8988T (cell line): ENCODE results near the gene PRKG1.

Experiments
- DNase-seq: peaks from one replicate; pipeline ENCODE4 v3.0.0; 2011

The PRKG1 gene

DNA sequence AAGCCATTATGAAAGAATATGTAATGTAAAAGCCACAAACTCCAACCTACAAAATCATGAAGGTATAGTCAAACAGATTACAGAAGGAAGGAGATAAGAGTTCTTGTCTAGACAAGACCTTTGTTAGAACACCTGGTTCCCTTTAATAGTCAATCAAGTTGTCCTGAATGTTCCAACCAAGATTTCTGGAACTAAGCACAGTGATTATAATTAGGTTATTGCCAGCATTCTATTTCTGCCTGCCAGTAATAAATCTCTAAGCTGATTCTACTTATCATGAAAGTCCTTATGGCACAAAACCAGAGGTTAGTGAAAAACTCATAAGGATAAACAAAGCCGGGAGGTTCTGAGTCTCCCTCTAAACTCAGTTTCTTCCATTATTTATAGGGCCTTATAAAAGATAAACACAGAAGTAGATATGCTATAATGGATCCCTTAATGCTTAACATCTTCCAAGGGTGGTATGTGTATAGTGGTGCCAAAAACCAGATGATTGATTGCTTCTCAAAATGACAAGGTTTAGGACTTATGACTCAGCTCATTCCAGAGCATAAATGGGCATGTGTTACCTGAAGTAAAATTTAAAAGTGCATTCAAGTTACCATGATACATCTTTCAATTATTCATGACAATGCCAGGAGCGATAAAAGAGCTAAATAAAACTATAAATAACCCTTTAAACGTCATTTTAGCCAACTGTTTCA, 387.9 kb downstream of the PRKG1 start:
- DNase-seq: no peak

DNA sequence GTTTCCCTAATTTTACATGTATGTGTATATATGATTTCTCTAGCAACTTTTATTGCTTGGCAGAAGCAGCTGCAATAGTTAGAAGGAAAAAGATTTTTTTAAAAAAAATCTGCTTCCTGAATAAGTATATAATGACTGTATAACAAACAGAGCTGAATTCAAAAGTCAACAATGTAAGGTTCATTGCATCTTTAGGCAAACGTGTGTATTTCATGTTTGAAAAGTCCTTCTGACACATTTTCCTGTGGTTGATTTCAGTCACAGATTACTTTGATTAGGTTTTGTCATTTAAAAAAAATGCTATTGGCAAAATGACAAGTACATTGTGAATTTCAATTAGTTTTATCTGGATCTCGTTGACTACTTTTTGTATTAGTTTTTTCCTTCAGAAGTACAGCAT, 394.1 kb downstream of the PRKG1 start:
- no peak for DNase-seq

DNA sequence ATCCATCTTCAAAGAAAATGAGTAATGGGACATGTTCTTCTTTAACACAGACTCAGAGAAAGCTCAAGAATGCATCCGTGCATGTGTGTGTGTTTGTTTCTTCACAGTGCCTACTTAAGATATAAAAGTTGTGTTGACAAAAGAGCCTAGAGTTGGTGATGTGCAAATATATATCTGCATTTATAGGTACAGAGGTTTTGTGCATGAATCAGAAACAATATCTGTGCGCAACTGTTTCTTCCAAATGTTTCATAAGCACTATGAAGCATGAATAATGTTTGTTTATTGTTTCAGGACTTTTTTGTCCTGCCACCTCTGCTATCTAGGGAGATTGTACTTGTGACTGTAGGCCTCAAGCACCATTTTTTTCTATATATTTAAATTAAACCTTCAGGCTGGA, 395.4 kb downstream of the PRKG1 start:
- no peak for DNase-seq

DNA sequence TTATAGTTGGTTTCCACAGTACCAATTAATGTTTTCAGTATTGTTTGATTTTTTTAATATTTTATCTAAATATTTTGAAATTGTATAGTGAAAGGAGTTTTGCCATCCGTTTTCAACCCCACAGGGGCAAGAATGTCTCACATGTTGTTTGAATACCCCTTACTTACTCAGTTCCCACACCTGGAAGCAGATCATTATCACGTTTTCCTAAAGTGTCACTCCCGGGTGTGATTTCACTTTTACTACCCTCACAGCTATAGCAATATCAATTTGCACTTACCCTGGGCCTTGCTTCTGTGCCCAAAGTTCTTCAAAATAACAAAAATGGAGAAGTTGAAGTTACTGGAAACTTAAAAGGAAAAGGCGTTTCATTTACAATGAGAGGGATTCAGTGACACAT, 397.0 kb downstream of the PRKG1 start:
- no peak for DNase-seq

DNA sequence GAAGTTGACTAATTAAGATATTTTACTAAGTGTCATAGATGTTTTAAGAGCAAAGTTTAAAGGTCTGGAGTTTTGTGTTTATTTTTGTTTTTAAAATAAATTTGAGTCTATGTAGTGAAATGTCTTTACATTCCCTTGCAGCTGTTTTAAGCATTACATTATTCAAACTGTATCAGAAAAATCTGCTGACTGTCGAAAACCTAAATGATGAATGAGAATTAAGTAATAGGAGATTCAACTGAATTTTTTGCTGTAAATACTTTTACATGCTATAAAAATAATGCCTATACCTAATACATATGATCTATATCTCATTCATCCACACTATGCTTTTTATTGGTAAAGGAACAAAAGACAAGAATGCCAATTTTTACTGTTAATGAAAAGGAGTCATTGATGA, 397.9 kb downstream of the PRKG1 start:
- no peak for DNase-seq

DNA sequence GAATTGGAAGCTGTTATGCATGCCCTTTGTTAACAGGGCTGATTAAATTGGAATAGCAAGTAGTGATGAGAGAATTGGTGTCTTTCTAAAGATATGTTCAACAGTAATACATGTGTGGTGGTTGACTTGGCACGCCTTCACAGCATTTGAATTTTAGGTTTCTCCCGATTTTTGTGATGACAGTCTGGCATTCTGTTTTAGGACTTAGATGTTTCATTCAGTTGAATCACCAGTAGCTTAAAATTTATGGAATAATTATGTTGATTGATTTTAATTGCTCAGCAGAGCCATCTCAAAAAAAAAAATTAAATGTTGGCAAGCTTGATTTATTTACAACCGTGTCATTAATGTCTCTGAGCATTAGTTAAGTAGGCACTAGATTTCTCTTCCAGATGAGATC, 405.4 kb downstream of the PRKG1 start:
- no peak for DNase-seq

DNA sequence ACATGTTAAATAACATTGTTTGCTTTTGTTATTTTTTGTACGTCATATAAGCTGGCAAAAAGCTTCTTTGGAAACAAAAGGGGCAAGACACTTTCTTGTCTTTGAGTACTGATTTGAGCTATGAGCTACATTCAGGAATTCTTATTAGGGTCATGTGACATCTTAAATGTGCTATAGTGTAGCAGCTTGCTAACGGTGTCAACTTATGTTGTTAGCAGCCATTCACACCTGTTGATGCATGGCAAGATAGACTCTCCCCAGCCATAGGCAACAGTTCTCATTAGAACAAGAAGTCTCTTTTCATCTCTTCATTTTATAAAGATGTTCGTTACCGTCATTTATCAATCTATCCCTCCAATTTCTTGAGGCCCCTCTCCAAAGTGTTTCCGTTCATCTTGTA, 411.4 kb downstream of the PRKG1 start:
- DNase-seq: no peak

DNA sequence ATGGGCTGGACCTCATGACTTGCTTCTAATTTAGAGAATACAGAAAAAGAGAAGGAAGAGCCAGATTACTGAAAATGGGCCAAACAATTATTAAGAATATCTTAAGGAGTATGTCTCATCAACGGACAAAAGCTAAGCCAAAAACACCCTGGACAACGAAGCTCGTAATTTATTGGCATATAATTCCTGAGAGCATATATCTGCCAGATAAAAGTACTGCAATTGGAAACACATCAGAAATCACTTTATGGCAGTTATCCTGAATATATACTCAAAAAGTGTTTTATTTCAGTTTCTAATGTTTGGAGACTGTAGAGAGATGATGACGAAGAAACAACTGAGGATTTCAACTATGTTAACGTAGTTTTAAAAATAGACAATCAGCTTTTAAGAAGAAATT, 413.3 kb downstream of the PRKG1 start:
- no peak for DNase-seq

DNA sequence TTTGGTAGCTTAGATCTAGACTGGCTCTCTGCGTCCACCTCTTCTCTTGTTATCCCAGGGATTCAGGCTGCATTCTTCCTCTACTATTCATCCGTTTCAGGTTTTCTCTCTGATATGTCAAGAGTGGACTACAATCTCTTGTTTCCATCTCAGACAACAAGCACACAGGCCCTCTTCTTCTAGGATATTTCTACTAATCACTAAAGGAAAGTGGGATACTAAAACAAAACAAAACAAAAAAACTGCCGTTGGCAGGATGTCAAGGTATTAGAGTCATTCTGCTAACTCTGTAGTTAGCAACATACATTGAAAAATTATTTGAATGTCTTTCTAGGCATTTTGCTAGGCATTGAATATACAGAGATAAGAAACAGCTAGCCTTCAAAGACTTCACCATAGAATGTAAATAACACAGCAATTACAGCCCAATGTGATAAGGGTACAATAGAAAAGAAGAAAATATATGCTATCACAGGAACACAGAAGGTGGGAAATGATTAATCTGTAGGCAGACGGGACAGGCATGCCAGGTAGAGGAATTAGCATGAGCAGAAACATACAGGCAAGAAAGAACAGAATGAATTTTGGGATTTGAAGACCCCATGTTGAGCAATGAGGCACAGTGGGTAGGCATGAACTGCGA, 414.6 kb downstream of the PRKG1 start:
- no peak for DNase-seq

DNA sequence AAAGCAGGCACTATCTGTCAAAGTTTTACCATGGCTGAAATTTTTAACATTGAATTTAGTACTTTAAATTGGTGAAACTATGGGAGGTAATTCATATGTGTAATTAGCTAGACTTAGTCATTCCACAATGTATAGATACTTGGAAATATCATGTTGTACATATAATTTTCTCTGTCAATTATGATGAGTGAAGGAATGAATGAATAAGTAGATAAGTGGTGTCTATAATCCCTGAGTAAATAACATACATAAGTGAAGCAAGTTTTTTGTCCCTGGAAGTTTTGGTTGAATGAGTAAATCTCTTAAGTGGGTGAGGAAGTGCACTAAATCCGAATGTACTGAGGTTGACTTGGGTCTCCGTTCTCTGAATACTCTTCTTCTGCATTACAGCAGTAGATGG, 424.1 kb downstream of the PRKG1 start:
- DNase-seq: no peak

DNA sequence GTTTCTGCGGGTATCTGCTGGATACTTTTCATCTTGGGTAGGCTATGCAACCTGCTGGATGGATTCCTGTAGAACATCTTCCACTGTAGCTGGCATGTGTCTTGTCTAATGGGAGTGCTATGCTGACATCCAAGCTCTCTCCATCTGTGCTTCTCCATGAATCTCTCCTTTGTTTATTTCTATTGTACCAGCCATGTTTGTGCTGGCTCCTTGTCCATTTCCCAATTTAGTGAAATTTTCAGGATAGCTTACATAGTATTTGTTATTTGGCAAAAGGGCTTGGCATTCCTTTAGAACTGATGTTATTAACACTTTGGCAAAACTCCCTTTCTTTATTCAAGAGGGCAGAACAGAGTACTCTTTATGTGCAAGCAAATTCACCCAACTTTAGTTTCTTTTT, 427.1 kb downstream of the PRKG1 start:
- no peak for DNase-seq

DNA sequence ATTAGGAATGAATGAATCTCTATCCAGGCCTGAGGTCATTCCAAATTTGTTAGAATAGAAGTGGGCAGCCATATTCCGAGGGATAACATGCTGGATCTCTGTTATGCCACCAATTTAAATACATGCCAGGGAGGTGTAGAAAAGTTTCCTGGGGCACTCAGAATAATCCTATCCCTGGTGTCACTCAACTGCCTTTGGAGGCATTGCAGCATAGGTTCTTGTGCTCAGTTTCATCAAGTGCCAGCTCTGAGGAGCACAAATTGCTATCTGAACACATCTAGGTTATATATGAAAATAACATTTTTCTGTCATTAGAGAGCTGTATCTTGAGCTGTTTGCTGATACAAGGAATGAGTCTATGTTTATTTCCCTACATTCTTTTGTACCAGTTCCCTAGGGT, 427.8 kb downstream of the PRKG1 start:
- DNase-seq: no peak

DNA sequence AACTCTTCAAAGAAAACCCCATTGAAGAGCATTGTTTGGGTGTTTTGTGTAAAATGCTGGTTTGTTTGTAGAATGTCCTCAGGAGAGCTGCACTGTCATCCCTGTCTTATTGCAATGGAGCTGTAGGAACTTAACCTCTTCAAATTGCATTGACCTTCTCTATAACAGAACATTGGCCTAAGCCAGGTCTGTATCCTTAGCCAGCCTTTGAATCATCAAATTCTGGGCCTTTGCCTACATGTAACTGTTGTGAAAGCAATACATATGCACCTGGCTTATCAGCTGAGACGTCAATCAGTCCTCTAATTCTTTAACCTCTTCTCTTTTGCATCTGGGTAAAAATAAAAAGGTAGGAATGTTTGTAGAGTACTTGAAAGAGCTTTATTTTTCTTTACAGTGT, 429.1 kb downstream of the PRKG1 start:
- DNase-seq: no peak

DNA sequence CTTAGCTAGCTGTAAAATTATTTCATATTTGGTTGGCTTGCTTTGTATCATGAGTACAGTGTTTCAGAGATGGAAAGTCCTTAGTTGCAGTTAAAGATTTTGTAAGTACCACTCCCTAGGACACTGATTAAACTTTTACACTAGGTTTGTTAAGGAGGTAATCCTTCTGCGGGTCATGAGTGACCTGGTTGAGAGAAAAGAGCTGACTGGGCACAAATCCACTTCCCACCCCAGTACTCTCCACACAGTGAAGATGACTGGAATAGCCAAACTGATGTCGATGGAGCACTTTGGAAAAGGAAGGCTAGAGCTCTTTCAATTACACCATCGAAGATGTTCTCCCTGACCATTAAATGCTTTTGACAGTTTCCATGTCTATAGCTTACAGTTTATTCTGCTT, 433.2 kb downstream of the PRKG1 start:
- no peak for DNase-seq

DNA sequence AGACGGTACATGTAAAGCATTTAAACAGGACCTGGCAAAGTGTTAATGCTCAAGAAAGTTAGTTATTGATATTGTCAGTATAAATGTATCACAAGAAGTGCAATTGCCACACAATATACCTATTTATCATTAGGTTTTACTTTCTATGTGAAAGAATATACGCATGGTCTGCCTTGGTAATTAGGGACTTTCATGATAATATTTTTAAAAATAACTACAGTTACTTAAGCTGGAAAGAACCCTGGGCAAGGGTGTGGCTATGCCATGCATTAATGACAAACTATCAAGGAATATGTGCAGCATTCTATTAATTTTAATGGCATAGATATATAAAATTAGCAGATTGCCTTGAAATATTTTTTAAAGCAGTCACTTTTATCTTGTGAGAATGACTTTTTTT, 433.9 kb downstream of the PRKG1 start:
- DNase-seq: no peak

DNA sequence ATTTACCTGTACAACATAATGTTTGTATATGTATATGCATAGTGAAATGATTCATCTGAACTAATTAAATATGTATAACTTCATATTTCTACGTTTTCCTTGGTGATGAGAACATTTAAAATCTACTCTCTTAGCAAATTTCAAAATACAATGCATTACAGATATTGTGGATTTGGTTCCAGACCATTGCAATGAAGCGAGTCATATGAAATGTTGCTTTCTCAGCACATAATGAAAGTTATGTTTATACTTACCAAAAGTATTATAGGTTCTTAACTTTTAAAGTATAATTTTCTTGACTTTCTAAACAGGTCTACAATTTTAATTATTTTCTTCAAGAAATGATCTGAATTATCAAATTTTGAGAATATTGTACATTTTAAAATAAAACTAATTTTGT, 435.9 kb downstream of the PRKG1 start:
- DNase-seq: no peak

DNA sequence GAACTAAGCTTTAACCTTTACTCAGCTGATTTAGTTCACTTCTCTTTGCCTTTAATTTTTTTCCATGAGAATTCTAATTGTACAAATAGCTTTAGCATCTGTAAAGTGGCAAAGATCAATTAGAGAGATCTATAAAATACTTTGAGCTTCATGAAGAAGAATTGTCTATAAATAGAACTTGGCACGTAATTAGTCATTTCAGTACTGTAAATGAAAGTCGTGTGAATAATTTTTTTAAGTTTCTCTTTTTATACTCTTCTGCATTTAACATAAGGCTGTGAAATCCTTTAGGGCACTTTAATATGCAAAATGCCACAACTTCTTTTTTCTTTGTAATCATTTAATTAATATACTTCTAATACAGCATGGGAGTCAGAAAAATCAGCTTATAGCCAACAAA, 447.3 kb downstream of the PRKG1 start:
- no peak for DNase-seq

DNA sequence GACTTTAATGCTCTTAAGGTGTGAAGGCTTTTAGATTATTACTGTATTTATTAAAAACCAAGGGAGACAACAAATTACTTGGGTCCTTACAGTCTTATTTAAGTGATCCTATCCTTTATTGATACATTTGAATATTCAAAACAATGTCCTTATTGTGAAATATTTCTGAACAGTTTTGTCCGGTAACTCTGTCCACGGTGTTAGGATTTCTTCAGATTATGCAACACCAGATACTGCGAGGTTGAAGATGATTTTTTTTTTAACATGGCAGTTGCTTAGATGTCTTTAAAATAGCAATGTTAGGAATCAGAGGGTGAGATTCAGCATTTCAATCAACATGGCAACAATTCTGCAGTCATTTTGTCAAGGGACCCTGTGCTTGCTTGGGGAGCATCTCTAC, 448.6 kb downstream of the PRKG1 start:
- no peak for DNase-seq

DNA sequence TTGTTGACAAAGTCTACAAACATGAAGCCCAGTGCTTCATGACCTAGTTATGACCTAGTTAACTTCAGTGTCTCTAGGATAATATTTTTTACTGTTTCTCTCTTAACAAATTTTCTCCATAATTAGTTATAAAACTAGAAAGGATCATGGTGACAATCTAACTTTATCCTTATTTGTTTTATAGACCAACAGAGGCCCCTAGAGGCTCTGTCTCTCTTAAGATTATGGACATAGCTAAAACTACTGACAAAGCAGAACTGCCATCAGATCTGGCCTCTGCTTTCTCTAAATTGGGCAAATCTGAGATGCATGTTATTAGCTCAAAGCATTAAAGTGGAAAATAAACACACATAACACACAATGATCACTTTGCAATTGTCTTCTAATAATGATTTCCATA, 449.2 kb downstream of the PRKG1 start:
- no peak for DNase-seq

DNA sequence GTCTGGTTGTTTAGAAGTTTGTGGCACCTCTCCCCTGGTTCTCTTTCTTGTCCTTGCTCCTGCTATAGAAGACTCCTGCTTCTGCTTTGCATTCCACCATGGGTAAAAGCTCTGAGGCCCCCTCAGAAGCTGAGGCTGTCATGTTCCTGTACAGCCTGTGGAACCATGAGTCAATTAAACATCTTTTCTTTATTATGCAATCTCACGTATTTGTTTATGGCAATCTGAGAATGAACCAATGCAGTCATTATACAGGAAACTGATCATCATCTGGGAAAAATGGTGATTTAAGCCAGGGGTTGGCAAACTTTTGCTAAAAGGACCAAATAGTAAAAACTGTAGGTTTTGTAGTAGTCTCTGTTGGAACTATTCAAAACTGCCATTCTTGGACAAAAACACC, 449.8 kb downstream of the PRKG1 start:
- no peak for DNase-seq

DNA sequence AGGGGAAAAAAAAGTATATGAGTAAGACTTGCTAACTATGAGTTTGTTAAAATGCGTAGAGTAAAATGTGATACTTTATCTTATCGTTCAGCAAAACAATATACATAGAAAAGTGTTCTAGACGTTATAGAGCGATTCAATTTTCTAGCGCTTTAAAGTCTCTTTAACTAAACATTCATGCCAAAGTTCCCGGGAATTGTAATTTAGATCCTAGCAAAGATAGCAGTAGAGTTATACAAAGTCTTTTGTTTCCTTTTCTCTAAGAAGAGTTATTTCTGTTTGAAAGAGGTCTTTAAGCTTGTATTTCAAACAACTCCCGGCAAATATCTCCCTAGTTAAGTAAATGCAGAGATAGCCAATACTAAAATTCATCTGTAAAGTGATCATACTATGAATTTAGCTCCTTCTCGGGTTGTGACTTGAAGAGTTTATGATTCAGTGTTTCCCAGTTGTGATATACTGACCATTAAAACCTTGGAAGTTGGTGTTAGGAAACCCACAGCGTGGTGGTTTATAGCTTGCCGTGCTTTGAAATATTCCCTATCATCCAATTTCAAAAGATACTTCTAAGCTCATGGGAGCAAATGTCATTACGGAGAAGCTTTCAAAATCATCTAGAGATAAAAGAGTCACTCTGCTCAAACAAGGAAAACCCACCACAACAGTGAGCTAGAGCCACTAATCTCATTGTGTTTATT, 453.4 kb downstream of the PRKG1 start:
- no peak for DNase-seq

DNA sequence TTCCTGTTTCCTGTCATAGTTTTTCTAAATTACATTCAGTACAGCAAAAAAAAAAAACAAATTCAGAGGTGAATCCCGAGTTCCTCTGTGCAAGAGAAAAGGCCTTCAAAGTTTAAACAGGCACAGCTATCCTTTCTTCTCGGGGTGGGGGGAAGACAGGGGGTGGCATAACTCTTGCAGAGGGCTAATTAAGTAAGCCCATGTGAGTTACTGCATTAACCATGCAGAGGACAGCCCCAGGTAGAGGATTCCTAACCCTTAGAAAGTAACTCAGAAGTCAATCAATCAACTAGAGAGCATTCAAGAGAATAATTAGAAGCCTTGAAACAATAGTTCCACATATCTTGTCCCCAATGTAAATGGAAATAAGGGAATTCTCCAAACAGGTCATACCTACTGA, 454.2 kb downstream of the PRKG1 start:
- DNase-seq: no peak

DNA sequence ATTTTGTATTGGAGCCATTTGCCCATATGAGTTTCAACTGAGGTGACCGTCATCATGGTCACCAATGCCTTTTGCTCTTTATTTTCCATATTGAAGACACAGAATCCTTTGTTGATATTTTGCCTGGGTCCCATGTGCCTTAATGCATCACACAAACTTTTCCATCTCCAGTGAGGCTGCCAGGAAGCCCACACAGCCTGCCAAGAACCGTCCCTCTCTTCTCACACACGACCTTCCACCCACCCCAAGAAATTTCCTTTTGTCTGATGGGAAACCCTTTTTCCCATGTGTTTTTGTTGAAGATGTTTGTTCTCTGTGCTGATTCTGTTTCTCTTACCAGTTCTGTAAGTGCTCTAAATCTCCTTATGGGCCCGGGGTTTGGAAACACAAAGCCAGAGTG, 456.3 kb downstream of the PRKG1 start:
- no peak for DNase-seq

DNA sequence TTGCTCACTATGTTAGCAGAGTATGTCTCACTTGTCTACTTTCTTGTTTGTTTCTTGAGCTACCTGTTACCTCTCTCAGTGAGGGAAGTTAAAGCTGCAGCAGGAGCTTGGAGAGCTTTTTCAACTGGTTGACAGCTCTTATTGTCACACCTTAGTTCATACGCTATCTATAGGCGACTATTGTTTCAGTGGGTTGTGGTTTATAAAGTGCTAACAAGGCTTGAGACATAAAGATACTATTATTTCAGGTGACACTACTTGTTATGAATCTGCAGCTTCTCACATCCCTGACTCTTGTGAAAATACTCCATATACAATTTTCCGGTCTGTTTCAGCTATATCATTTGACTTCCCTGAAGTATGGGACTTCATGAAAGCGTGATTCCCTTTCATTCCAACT, 457.8 kb downstream of the PRKG1 start:
- no peak for DNase-seq

DNA sequence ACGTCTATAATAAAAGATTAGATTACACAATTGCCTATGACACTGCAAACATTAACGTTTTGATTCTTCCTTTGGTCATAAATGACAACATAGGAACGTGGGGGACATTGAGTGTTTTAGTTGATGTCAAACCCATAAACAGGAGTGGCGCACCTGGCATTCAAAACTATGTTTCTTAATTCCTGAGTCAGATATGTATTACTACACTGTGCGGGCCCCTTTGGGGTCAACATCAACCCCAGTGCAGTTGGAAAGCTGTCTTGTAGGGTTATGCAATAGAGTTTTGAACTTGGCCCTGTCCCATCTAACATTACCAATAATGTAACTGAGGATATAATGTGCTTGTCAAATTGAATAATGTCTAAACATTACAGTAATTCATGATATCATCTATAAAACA, 468.6 kb downstream of the PRKG1 start:
- DNase-seq: no peak
